HepG2 (cell line): Measurements from ENCODE around the gene ADGRB2. TPM values are rescaled to one million over a fixed set of nuclear protein-coding genes. Genes with fewer than 3 reads are reported as not detected.

ENCODE experiments used
- ATAC-seq: fragments of 200-7000 bp; cut with Tn5 transposase; 3 replicates; pipeline ENCODE4 v1.9.1; 2020; ENCODE audit warnings: mild to moderate bottlenecking, moderate library complexity
- BruUV-seq: library from RNA; stranded (reverse); fragments of 400-500 nt; replicated peaks from 2 replicates; lab custom pipeline; 2021; lab: Mats Ljungman, UMichigan
- CTCF ChIA-PET: fragments of 300-600 bp; formaldehyde crosslinking; extraction: SDS; loops from one replicate; lab custom pipeline; 2021; ENCODE audit warnings: low total read pairs, inconsistent platforms, low intra/inter-chr PET ratio; lab: Yijun Ruan, JAX
- POLR2A ChIA-PET: fragments of 350-600 bp; sonication (Branson Sonifier 250); formaldehyde crosslinking; loops from one replicate; lab custom pipeline; 2020; ENCODE audit warnings: antibody characterized with exemption, inconsistent platforms; lab: Yijun Ruan, JAX
- DNase-seq: peaks from one replicate; pipeline ENCODE4 v3.0.0-alpha.2; 2015; ENCODE audit warnings: low spot score
- FAIRE-seq: peaks from 3 replicates; lab custom pipeline; 2011; peaks lifted over from hg19 to GRCh38; lab: Jason Lieb, UNC
- H2AFZ ChIP-seq: one replicate; pipeline ENCODE4 v1.6.1; 2011; ENCODE audit warnings: low read length, inconsistent platforms
- H3K27ac ChIP-seq: fragments of 300-600 bp; 3 replicates; pipeline ENCODE4 v1.8.0; 2011; ENCODE audit warnings: mixed run types, mild to moderate bottlenecking, mixed read lengths, low read length, inconsistent platforms; ENCODE audit not compliant: insufficient read depth; ENCODE audit errors: extremely low read length
- H3K27me3 ChIP-seq, 2 experiments: fragments of 200-600 bp in 1 of 2; 2 replicates in 1 of 2; 3 replicates in 1 of 2; pipeline versions ENCODE4 v1.6.0 to v1.8.0; 2011; ENCODE audit warnings: low read length in 2 of 2, mild to moderate bottlenecking in 2 of 2, moderate library complexity in 2 of 2, inconsistent platforms in 1 of 2; ENCODE audit not compliant: insufficient read depth in 2 of 2, control insufficient read depth in 1 of 2
- H3K36me3 ChIP-seq, 2 experiments: fragments of 200-600 bp in 1 of 2; replicated peaks in 1 of 2; 2 replicates in 1 of 2; 3 replicates in 1 of 2; pipeline versions ENCODE4 v1.5.1 to v1.8.0; 2011; ENCODE audit warnings: low read length in 2 of 2, inconsistent platforms in 1 of 2; ENCODE audit not compliant: insufficient read depth in 2 of 2, control insufficient read depth in 1 of 2
- H3K4me1 ChIP-seq: 2 replicates; pipeline ENCODE4 v1.5.1; 2012; ENCODE audit warnings: low read length, inconsistent platforms; ENCODE audit not compliant: insufficient read depth
- H3K4me2 ChIP-seq: 2 replicates; pipeline ENCODE4 v1.6.0; 2011; ENCODE audit warnings: low read depth, low read length, inconsistent platforms
- H3K4me3 ChIP-seq, 3 experiments: fragments of 200-600 bp in 1 of 3; sonication (generic), shearing (Covaris generic) in 1 of 3; replicated peaks in 1 of 3; 2 replicates each; pipeline ENCODE4 v1.5.1; 2011 to 2016; ENCODE audit warnings: low read length in 3 of 3, inconsistent platforms in 2 of 3, low read depth in 2 of 3, mild to moderate bottlenecking in 2 of 3, control low read depth in 1 of 3, mixed read lengths in 1 of 3; ENCODE audit not compliant: insufficient read depth in 1 of 3
- H3K79me2 ChIP-seq: one replicate; pipeline ENCODE4 v1.6.1; 2011; ENCODE audit warnings: low read length, inconsistent platforms; ENCODE audit not compliant: insufficient read depth
- H3K9ac ChIP-seq: 2 replicates; pipeline ENCODE4 v1.6.0; 2011; ENCODE audit warnings: mild to moderate bottlenecking, low read depth, low read length, inconsistent platforms; ENCODE audit not compliant: insufficient read depth
- H3K9me3 ChIP-seq: 2 replicates; pipeline ENCODE4 v1.5.1; 2012; ENCODE audit warnings: mild to moderate bottlenecking, low read length
- H4K20me1 ChIP-seq: 2 replicates; pipeline ENCODE4 v1.6.0; 2011; ENCODE audit warnings: inconsistent platforms, mild to moderate bottlenecking, low read length, moderate library complexity; ENCODE audit not compliant: insufficient read depth
- FOXO4 ChIP-seq: sonication (generic); formaldehyde crosslinking; conservative IDR thresholded peaks from 2 replicates; pipeline ENCODE4 v1.8.1; 2023; ENCODE audit warnings: missing genetic modification reagents
- FOXP1 ChIP-seq, 2 experiments: fragments of 450-650 bp in 1 of 2; IDR thresholded peaks; 2 replicates each; pipeline ENCODE4 v1.6.1; 2017 to 2018; ENCODE audit warnings: antibody characterized with exemption in 1 of 2
- HOXA9 ChIP-seq: sonication (generic); formaldehyde crosslinking; IDR thresholded peaks from 2 replicates; pipeline ENCODE4 v1.8.1; 2022; ENCODE audit warnings: missing genetic modification reagents, mild to moderate bottlenecking, moderate library complexity, borderline replicate concordance
- KLF13 ChIP-seq: sonication (generic); formaldehyde crosslinking; IDR thresholded peaks from 2 replicates; pipeline ENCODE4 v1.4.0; 2020; ENCODE audit warnings: mild to moderate bottlenecking, missing genetic modification reagents
- PRDM10 ChIP-seq: sonication (generic); formaldehyde crosslinking; IDR thresholded peaks from 2 replicates; pipeline ENCODE4 v1.4.0; 2020; ENCODE audit warnings: low read depth, missing genetic modification reagents
- ZNF337 ChIP-seq: sonication (generic); formaldehyde crosslinking; IDR thresholded peaks from 2 replicates; pipeline ENCODE4 v1.5.1; 2020; ENCODE audit warnings: missing genetic modification reagents, low read depth, mild to moderate bottlenecking, borderline replicate concordance
- ZNF362 ChIP-seq: sonication (generic); formaldehyde crosslinking; IDR thresholded peaks from 2 replicates; pipeline ENCODE4 v1.4.0; 2020; ENCODE audit warnings: missing genetic modification reagents, mild to moderate bottlenecking, borderline replicate concordance
- ZNF572 ChIP-seq: sonication (generic); formaldehyde crosslinking; IDR thresholded peaks from 2 replicates; pipeline ENCODE4 v1.5.1; 2020; ENCODE audit warnings: mild to moderate bottlenecking, missing genetic modification reagents
- ZNF781 ChIP-seq: sonication (generic); formaldehyde crosslinking; IDR thresholded peaks from 2 replicates; pipeline ENCODE4 v1.5.1; 2020; ENCODE audit warnings: borderline replicate concordance, mild to moderate bottlenecking, missing genetic modification reagents; ENCODE audit errors: not compliant biosample characterization
- WGBS: methylation state at CpG from one replicate; pipeline ENCODE4 v1.1.6; 2017; ENCODE audit warnings: low lambda C conversion rate; 5-methylcytosine and 5-hydroxymethylcytosine counted together
- in situ Hi-C: cut with HindIII; loops from 2 replicates; pipeline ENCODE4 v1.10.0; 2017; ENCODE audit warnings: low pct_unique_long_range_greater_than_20kb; ENCODE audit not compliant: extremely low pct_ligation_motif_present
- intact Hi-C: fragments of 100-400 bp; cut with micrococcal nuclease; formaldehyde crosslinking; loops from one replicate; pipeline ENCODE4 v1.10.0; 2022; ENCODE audit not compliant: unreplicated experiment
- polyA plus RNA-seq, 8 experiments: library from polyadenylated mRNA; depleted of rRNA in 3 of 8; stranded (reverse) in 7 of 8; unstranded in 1 of 8; fragments of >200 nt; fragmentation: Illumina TruSeq in 4 of 8; extraction: Trizol in 4 of 8; gene quantifications; 2 replicates each; pipeline versions ENCODE4 v1.2.1 to v1.2.3, GENCODE V29; 2011 to 2016; ENCODE audit warnings: low read depth in 4 of 8, missing spikeins in 1 of 8, mixed read lengths in 1 of 8; ENCODE audit not compliant: insufficient read depth in 1 of 8
- total RNA-seq, 5 experiments: library from RNA; depleted of rRNA; stranded (reverse); fragments of >200 nt; fragmentation: Illumina TruSeq; extraction: Trizol; gene quantifications; 2 replicates each; pipeline ENCODE4 v1.2.3, GENCODE V29; 2016; ENCODE audit warnings: low read depth in 1 of 5

ADGRB2 gene
- total and polyA plus RNA-seq, 2 of the 13 experiments (the other 11 are each of a cell fraction or from before 2014, with no cell fraction given): 0.03 to 0.09 TPM

GRCh38 chr1:31691446-31691845, 72.7 kb downstream of the ADGRB2 start (continued):
- no peak for TF ChIP-seq PRDM10 (CRISPR knock-in tag)

GRCh38 chr1:31690921-31691320, 73.2 kb downstream of the ADGRB2 start:
- BruUV-seq: no TSS peak
- H3K9ac ChIP-seq: no peak overlapping the region

More at GRCh38 chr1:31690921-31691320, 73.2 kb downstream of the ADGRB2 start:
- Histone ChIP-seq H3K4me1 (no peaks in the 10 kb centered on the region), H3K36me3 (no peaks in the 10 kb centered on the region), H3K4me3 (no peak overlapping the region), H3K27me3 (no peaks in the 10 kb centered on the region), H4K20me1 (no peaks in the 10 kb centered on the region), H3K27ac (no peak overlapping the region), H3K4me2 (no peak overlapping the region), H2AFZ (no peak overlapping the region), H3K9me3 (no peaks in the 10 kb centered on the region), H3K79me2 (no peaks in the 10 kb centered on the region)
- 88% methylated on average over 6 of the region's 10 CpGs for WGBS
- intact Hi-C loops: no loop called here
- in situ Hi-C loops: no loop called here
- no peak for FAIRE-seq
- no peak for DNase-seq
- POLR2A ChIA-PET: interaction anchor here (2.6 kb wide), 1 partner anchor 14 kb away, joined by 9 read pairs; the partner anchor contains the start of gene COL16A1
- no peak for ATAC-seq
- no peak for TF ChIP-seq KLF13 (CRISPR knock-in tag)
- no peak for TF ChIP-seq FOXP1 (IDR thresholded peaks at IDR 0.05)
- no peak for TF ChIP-seq FOXP1 (CRISPR knock-in tag; IDR thresholded peaks at IDR 0.05)
- no peak for TF ChIP-seq ZNF572 (CRISPR knock-in tag)
- no peak for TF ChIP-seq FOXO4
- TF ChIP-seq ZNF362: no peak
- no peak for TF ChIP-seq ZNF337 (CRISPR knock-in tag)
- TF ChIP-seq HOXA9 (CRISPR knock-in tag): no peak
- no peak for TF ChIP-seq ZNF781 (CRISPR knock-in tag)
- CTCF ChIA-PET: no interaction called here
